HG03571 (cell line): ENCODE data around the gene EXOSC7.
"Not testable (repeated sequence)": the region's sequence is repeated elsewhere in the genome, so short reads cannot be mapped to it uniquely, and the experiment has no call there.

Experiments
- ATAC-seq: cut with Tn5 transposase; IDR thresholded peaks from one replicate; pipeline ENCODE4 v1.9.1; 2021; ENCODE audit not compliant: unreplicated experiment

The EXOSC7 gene

DNA sequence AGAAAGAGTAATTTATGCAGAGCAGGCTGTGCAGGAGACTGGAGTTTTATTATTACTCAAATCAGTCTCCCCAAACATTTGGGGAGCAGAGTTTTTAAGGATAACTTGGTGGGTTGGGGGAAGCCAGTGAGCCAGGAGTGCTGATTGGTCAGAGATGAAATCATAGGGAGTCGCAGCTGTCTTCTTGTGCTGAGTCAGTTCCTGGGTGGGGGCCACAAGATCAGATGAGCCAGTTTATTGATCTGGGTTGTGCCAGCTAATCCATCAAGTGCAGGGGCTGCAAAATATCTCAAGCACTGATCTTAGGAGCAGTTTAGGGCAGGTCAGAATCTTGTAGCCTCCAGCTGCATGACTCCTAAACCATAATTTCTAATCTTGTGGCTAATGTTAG is 77.8 kb downstream of the EXOSC7 start:
- ATAC-seq, result not testable (repeated sequence)

GRCh38 chr3:45054196-45054857 is 78.3 kb downstream of the EXOSC7 start:
- no peak for ATAC-seq

DNA sequence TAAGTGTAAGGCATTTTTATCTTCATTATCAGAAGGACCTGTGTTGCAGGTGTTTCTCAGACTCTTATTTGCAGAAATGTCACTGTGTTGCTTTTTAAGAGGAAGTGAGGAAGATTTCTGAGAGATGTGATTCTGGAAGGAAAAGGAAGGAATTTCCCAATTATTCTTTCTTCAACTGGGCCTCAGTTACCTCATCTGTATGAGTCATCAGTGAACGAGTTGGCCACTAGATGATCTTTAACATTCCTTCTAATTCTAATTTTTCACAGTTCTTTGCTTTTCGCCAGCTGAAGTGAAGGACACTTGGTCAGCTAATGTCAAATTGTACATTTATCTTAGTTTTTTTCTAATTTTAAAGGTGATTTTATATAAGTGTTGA is 79.0 kb downstream of the EXOSC7 start:
- no peak for ATAC-seq

GRCh38 chr3:45055411-45056143 is 79.5 kb downstream of the EXOSC7 start:
- ATAC-seq, result no peak

DNA sequence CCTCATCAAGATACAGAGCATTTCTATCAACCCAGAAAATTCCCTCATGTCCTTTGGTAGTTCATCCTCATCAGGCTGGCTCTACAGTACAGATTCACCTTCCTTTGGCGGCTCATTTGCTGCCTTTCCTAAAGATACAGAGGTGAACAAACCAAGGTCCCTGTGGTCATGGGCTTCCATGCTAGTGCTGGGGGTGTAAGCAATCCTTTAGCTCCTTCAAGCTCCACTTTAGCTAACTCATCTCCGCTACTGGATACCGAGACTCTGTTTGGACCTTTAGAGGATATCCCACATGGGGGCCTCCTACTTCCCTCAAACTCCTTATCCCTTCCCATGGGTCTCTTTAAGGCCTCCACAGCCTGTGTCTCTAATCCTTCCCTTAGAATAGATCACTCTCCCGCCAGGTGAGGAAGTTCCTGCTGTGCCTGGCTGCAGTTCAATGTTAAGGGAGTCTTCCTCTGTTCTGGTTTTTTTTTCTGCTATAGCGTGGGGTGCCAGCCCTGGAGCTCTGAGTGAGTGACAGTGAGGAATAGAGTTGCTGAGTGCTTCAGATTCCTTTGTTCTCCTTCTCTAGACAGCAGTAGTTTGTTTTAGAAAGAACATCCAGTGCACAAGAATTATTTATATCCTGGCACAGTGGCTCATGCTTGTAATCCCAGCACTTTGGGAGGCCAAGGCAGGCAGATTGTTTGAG is 80.7 kb downstream of the EXOSC7 start:
- ATAC-seq, result no peak

- ATAC-seq, result no peak
Observed at GRCh38 chr3:45057557-45057956, 81.5 kb downstream of the EXOSC7 start.

- no peak for ATAC-seq
Observed at GRCh38 chr3:45059132-45059531, 83.1 kb downstream of the EXOSC7 start.

- no peak for ATAC-seq
Observed at GRCh38 chr3:45060165-45060892, 84.3 kb downstream of the EXOSC7 start.
